ENCODE results near the gene PPP2CA. TPM values are rescaled to one million over a fixed set of nuclear protein-coding genes. Genes with fewer than 3 reads are reported as not detected.

Gene PPP2CA
- total and polyA plus RNA-seq, 2 of the 13 experiments (the other 11 are each of a cell fraction or from before 2014, with no cell fraction given) = 82.4 to 171 TPM

GRCh38 chr5:134149571-134150303, 76.1 kb downstream of the PPP2CA start (continued):
- TF ChIP-seq ZSCAN5A (CRISPR knock-in tag; IDR thresholded peaks at IDR 0.05; ENCODE audit: borderline replicate concordance) (no peak), TRIM22 (IDR thresholded peaks at IDR 0.05) (no peak), KIAA2018 (CRISPR knock-in tag; IDR thresholded peaks at IDR 0.05; ENCODE audit: borderline replicate concordance) (no peak), MIER3 (CRISPR knock-in tag; IDR thresholded peaks at IDR 0.05; ENCODE audit: borderline replicate concordance) (no peak), ZNF878 (CRISPR knock-in tag; IDR thresholded peaks at IDR 0.05) (no peak), HNRNPH1 (optimal IDR thresholded peaks at IDR 0.05; ENCODE audit: low read depth, low read length) (no peak), ZNF558 (CRISPR knock-in tag; IDR thresholded peaks at IDR 0.05; ENCODE audit: borderline replicate concordance) (no peak), TIGD3 (CRISPR knock-in tag; IDR thresholded peaks at IDR 0.05; ENCODE audit: borderline replicate concordance) (no peak), ZNF513 (CRISPR knock-in tag; conservative IDR thresholded peaks at IDR 0.05) (no peak), BRD4 (CRISPR knock-in tag; IDR thresholded peaks at IDR 0.05) (no peak), FOXM1 (CRISPR knock-in tag; IDR thresholded peaks at IDR 0.05) (no peak), DPF2 (CRISPR knock-in tag; IDR thresholded peaks at IDR 0.05; ENCODE audit: borderline replicate concordance, low read depth) (peak; percentile 39; the same call in 1 of the 2 replicates), SETDB1 (CRISPR knock-in tag; IDR thresholded peaks at IDR 0.05; ENCODE audit: borderline replicate concordance) (no peak), MLLT10 (CRISPR knock-in tag; IDR thresholded peaks at IDR 0.05) (no peak), MED13 (CRISPR knock-in tag; IDR thresholded peaks at IDR 0.05) (no peak)

Data from HepG2 (cell line).